Thymus (tissue), 11 donors: ENCODE data around the gene DLG5. TPM values are rescaled to one million over a fixed set of nuclear protein-coding genes. Genes with fewer than 3 reads are reported as not detected.

Experiments
- DNase-seq, 9 donors: peaks; one replicate each; pipeline ENCODE4 v3.0.0-alpha.2; 2013; ENCODE audit warnings: low spot score in 9 of 9, low read depth in 6 of 9, missing footprints in 1 of 9
- H3K27ac ChIP-seq, 2 donors: one replicate each; pipeline ENCODE4 v1.5.1; 2013; ENCODE audit warnings: control low read depth in 1 of 2, low read depth in 1 of 2, low read length in 1 of 2, mild to moderate bottlenecking in 1 of 2, moderate library complexity in 1 of 2
- H3K27me3 ChIP-seq, 2 donors: one replicate each; pipeline ENCODE4 v1.5.1; 2013; ENCODE audit warnings: low read length in 1 of 2; ENCODE audit not compliant: control insufficient read depth in 2 of 2, insufficient read depth in 1 of 2
- H3K36me3 ChIP-seq, 2 donors: one replicate each; pipeline ENCODE4 v1.5.1; 2013; ENCODE audit warnings: low read length in 1 of 2, mild to moderate bottlenecking in 1 of 2, moderate library complexity in 1 of 2; ENCODE audit not compliant: control insufficient read depth in 2 of 2, insufficient read depth in 2 of 2
- H3K4me1 ChIP-seq, 2 donors: one replicate each; pipeline ENCODE4 v1.5.1; 2013; ENCODE audit warnings: low read length in 2 of 2; ENCODE audit not compliant: control insufficient read depth in 2 of 2, insufficient read depth in 2 of 2
- H3K4me3 ChIP-seq, 2 donors: one replicate each; pipeline ENCODE4 v1.5.1; 2013; ENCODE audit warnings: low read length in 2 of 2, control low read depth in 1 of 2, mild to moderate bottlenecking in 1 of 2
- H3K9me3 ChIP-seq, 2 donors: one replicate each; pipeline ENCODE4 v1.5.1; 2013; ENCODE audit warnings: low read length in 1 of 2, mild to moderate bottlenecking in 1 of 2; ENCODE audit not compliant: control insufficient read depth in 2 of 2, insufficient read depth in 1 of 2
- WGBS: extraction: QIAGEN DNeasy Blood & Tissue Kit; methylation state at CpG from one replicate; pipeline ENCODE4 v1.1.7; 2013; 5-methylcytosine and 5-hydroxymethylcytosine counted together
- polyA plus RNA-seq: library from polyadenylated mRNA; stranded (reverse); fragments of 200-250 nt; gene quantifications from one replicate; pipeline ENCODE4 v1.2.3, GENCODE V29; 2013
- total RNA-seq: library from RNA; stranded (reverse); fragments of 120-200 nt; gene quantifications from one replicate; pipeline ENCODE4 v1.2.4, GENCODE V29; 2013
- donor health status: healthy.

Gene DLG5
- total and polyA plus RNA-seq, 2 donors: 6.6 to 25.8 TPM

DNA sequence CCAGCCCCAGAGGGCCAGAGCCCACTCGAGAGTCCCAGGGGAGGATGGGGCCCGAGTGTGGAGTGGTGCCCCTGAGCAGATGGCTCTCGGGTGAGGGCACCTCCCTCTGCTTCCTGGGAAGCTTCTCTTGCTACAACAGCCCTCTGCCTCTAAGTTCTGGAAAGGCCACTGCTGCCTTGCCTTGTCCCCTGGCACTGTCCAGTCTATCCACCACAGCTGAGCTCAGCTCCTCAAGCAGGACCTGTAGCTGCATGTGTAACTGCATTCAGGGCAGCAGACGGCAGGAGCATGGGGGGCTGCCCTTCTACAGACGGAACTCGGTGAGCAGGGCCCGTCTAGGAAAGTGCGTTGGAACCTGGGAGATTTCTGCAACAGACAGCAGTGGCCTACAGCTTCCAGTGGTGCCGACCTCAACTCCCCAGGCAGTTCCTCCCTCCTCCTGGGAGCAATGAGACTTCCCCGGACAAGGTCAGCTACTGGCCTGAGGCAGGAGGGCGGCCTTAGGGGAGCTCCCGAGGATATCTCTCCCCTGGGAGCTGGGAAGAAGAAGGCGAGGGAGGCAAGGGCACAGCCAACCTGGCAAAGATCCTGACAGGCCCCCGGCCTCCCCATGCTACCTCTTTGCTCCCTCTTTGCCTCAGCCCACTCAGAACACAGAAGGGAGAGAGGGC is 88.5 kb downstream of the DLG5 start:
- no peak for DNase-seq
- no peaks in the 10 kb centered on the region for H3K9me3 ChIP-seq
- no peak overlapping the region for H3K4me3 ChIP-seq
- no peaks in the 10 kb centered on the region for H3K36me3 ChIP-seq
- no peaks in the 10 kb centered on the region for H3K27me3 ChIP-seq
- 94% methylated on average over 14 of the region's 14 CpGs for WGBS
- H3K27ac ChIP-seq: peak overlapping the region in 1 of 2 donors; percentile 98
- peaks cover 0 to 30% of the 10 kb centered on the region in 2 donors for H3K4me1 ChIP-seq

DNA sequence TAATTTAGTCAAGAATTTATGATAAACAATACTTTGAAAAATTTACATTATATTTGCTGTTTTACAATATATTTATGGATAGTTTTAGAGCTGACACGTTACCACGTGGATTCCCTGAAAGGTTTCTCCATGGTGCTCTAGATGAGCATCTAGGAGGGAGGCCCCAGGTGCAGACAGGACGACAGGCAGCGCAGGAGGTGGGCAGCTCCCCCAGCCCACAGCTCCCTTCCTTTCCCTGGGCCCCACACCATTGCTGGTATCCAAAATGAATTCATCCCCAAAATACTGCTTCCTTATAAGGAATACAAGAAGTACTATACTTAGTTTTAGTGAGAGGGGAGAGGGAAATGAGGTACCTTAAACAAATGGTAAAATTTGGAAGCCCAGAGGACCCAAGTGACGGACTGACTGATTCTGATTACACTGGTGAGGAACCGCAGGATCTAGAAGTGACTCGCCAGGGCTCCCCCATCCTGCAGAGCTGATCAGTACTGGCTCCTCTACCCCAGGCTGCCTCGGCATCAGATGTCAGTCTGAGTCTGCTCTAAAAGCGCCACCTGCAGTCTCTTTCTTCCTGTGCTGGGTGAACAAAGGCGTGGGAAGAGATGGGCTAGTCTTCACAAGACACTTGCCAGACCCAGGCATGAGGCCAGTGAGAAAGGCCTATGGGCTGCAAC is 89.2 kb downstream of the DLG5 start:
- no peaks in the 10 kb centered on the region for H3K36me3 ChIP-seq
- peaks cover 0 to 30% of the 10 kb centered on the region in 2 donors for H3K4me1 ChIP-seq
- H3K27me3 ChIP-seq: no peaks in the 10 kb centered on the region
- peak; percentile 41 to 91 (median 70) for DNase-seq
- H3K27ac ChIP-seq: peak overlapping the region in 1 of 2 donors; percentile 98
- no peaks in the 10 kb centered on the region for H3K9me3 ChIP-seq
- no peak overlapping the region for H3K4me3 ChIP-seq
- 78% methylated on average over 10 of the region's 10 CpGs for WGBS

DNA sequence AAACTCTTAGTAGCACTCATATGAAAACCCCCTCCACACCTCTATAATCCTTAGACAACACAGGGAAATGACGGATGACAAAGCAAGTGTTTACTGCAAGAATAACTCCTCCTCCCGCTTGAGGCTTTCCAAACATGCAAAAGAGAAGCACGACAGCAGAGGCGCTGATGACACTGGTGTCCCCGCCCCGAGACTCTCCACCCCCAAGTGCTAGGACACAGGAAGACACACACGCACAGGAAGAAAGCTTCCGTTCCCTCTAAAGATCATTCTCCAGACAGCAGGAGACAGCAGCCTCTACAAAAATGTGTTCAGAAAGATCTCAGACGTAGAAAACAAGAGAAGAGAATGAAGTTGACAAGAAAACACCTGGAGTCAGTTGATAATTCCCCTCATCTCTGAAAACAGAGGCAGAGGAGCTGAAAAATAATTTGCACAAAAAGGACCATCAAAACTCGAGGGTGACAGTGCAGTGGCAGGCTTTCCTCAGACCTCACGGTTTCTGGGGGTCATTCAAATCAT is 90.2 kb downstream of the DLG5 start:
- peak; percentile 66 to 95 (median 83) for DNase-seq
- Histone ChIP-seq H3K27ac (peak overlapping the region; percentile 26 to 98), H3K36me3 (no peaks in the 10 kb centered on the region), H3K9me3 (no peaks in the 10 kb centered on the region), H3K4me1 (peaks cover 0 to 32% of the 10 kb centered on the region in 2 donors), H3K4me3 (peak overlapping the region in 1 of 2 donors; percentile 26), H3K27me3 (no peaks in the 10 kb centered on the region)
- WGBS: 62% methylated on average over 11 of the region's 11 CpGs

DNA sequence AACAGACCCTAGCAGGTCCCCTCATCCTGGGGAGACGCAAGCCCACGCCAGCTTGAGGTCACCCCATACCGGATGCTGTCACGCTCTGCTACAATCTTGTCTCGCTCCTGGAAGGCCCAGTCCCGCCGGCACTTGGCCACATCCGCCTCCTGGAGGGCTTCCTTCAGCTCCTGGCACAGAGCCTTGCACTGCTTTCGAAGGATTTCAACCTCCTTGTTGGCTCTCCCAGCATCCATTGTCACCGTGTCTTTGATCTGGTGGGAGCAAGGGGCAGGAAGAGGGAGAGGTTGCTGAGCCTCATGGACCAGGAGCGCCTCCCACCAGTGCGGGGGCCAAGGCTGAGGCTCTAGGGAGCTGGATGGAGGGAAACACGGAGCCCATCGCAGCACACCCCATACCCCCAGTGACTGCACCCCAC is 90.9 kb downstream of the DLG5 start:
- peaks cover 0 to 32% of the 10 kb centered on the region in 2 donors for H3K4me1 ChIP-seq
- H3K9me3 ChIP-seq: no peaks in the 10 kb centered on the region
- DNase-seq: no peak
- H3K4me3 ChIP-seq: no peak overlapping the region
- H3K36me3 ChIP-seq: no peaks in the 10 kb centered on the region
- WGBS: 95% methylated on average over 14 of the region's 14 CpGs
- H3K27ac ChIP-seq: peak overlapping the region in 1 of 2 donors; percentile 98
- H3K27me3 ChIP-seq: no peaks in the 10 kb centered on the region

DNA sequence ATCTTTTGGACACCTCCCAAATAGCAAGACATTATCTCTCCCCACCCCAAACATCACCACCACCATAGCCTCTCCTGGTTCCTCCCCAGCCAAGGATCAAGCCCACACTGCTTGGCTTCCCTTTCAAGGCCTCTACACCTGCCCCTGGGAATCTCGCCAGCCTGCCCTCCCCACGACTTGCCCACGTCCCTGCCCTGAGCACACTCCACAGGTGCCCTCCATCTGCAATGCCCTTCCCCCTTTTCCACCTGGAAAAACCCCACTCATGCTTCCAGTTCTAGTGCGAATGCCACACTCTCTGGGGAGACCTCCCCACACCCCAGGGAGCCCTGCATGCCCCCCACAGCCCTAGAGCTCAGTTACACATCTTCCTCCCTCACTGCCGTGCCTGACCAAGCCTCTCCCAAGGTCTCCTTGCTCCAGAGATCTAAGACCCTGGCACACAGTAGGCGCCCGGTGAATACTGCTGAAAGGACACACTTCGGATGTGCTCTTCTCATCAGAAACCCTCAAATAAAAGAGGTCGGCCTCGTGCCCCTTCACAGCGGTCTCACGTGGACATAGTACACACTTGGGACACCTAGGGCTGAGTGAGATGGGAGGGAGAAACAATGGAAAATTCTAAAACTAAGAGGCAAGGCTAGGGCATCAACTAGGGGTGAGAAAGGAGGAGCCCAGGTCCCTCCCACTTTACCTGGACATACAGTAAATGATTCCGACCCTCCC is 91.4 kb downstream of the DLG5 start:
- Histone ChIP-seq H3K36me3 (no peaks in the 10 kb centered on the region), H3K4me3 (no peak overlapping the region), H3K9me3 (no peaks in the 10 kb centered on the region), H3K27me3 (no peaks in the 10 kb centered on the region), H3K27ac (peak overlapping the region in 1 of 2 donors; percentile 11), H3K4me1 (peaks cover 0 to 32% of the 10 kb centered on the region in 2 donors)
- no peak for DNase-seq
- WGBS: 89% methylated on average over 13 of the region's 13 CpGs

DNA sequence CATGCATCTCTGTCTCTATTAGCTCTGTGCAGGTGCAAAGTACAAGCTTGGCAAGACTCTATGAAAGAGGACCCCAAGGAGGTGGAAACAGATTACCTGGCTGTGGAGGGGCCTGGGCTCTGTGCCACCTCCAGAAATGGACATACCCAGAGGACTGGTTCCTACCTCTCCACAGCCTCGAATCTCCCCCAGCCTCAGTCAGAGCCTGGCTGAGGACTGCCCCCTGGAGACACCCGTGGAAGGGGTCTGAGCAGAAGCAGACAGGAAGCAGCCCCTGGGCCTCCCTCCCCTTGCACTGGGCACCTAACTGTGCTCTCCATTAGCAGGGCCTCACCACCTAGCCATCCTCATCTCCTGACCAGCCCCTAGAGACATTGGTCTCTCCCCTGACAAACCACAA is 92.0 kb downstream of the DLG5 start:
- WGBS: 79% methylated on average over 2 of the region's 2 CpGs
- H3K36me3 ChIP-seq: no peaks in the 10 kb centered on the region
- H3K4me1 ChIP-seq: peaks cover 0 to 32% of the 10 kb centered on the region in 2 donors
- no peaks in the 10 kb centered on the region for H3K9me3 ChIP-seq
- no peaks in the 10 kb centered on the region for H3K27me3 ChIP-seq
- H3K27ac ChIP-seq: no peak overlapping the region
- DNase-seq: no peak
- no peak overlapping the region for H3K4me3 ChIP-seq

DNA sequence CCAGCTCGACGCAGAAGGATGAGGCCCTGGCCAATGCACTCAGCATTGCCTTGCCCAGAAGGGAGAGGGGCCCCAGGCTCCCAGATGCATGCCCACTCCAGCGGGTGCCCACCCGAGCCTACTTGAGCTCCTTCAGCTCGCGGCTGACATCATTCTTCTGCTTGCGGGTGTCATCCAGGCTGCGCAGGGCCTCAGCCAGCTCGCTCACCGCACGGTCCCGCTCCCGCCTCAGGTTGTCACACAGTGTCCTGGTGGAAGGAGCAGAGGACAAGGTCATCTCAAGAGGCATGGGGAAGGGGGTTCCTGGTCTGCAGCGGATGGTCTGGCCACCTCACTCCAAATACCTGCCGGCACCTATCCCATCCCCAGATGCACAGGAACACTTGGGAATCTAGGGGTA is 92.8 kb downstream of the DLG5 start:
- no peak overlapping the region for H3K27ac ChIP-seq
- H3K36me3 ChIP-seq: no peaks in the 10 kb centered on the region
- no peak for DNase-seq
- 98% methylated on average over 15 of the region's 15 CpGs for WGBS
- no peak overlapping the region for H3K4me3 ChIP-seq
- H3K4me1 ChIP-seq: peaks cover 0 to 32% of the 10 kb centered on the region in 2 donors
- H3K27me3 ChIP-seq: no peaks in the 10 kb centered on the region
- H3K9me3 ChIP-seq: no peaks in the 10 kb centered on the region

DNA sequence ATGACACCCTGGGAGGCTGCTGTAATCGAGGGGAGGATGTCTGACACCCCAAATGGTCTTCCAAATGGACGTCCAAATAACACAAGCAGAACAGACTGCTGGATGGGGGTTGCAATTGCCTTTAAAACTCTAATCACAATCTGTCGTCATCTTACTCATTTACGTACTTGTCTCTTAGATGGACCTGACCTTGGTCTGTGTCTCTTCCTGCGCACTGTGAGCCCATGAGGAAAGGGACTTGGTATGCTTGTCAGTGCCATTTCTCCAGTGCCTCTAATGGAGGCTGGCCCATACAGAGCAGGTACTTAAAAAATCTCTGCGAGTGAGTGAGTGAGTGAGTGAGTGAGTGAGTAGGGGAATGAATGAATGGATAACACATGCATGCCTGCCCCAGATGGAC is 93.3 kb downstream of the DLG5 start:
- H3K36me3 ChIP-seq: no peaks in the 10 kb centered on the region
- no peaks in the 10 kb centered on the region for H3K9me3 ChIP-seq
- no peaks in the 10 kb centered on the region for H3K27me3 ChIP-seq
- H3K4me3 ChIP-seq: no peak overlapping the region
- peaks cover 0 to 32% of the 10 kb centered on the region in 2 donors for H3K4me1 ChIP-seq
- no peak overlapping the region for H3K27ac ChIP-seq
- WGBS: 95% methylated on average over 6 of the region's 6 CpGs
- DNase-seq: no peak

DNA sequence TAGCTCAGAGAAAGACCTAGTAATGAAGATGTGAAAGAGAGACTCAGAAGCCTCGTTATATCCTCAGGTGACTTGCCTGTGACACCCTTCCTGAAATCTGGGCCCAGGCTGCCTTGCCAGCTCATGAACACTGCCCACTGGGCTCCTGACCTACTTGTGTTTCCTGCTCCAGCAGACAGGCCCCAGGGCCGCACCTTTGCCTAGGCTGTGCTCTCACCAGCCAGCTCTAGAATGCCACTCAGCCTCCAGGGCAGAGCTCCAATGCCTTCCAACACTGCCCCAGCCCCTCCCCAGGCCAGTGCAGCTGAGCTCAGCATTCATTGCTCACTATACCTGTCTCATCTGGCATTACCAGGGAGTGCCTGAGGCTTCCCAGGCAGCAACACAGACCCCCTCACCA is 94.3 kb downstream of the DLG5 start:
- Histone ChIP-seq H3K27ac (no peak overlapping the region), H3K27me3 (no peaks in the 10 kb centered on the region), H3K4me1 (peaks cover 0 to 24% of the 10 kb centered on the region in 2 donors), H3K9me3 (no peaks in the 10 kb centered on the region), H3K36me3 (no peaks in the 10 kb centered on the region), H3K4me3 (no peak overlapping the region)
- 93% methylated on average over 2 of the region's 2 CpGs for WGBS
- no peak for DNase-seq
